SK-N-SH (cell line): ENCODE results near the gene HMX3.

Source experiments
- GABPA ChIP-seq: IDR thresholded peaks from 2 replicates; pipeline ENCODE4 v1.4.0; 2012; ENCODE audit warnings: low read depth, mild to moderate bottlenecking
- NFIC ChIP-seq: IDR thresholded peaks from 2 replicates; pipeline ENCODE4 v1.4.0; 2012; ENCODE audit warnings: borderline replicate concordance
- POLR2AphosphoS5 ChIP-seq: IDR thresholded peaks from 2 replicates; pipeline ENCODE4 v1.6.1; 2012; ENCODE audit warnings: low read depth, low read length
- TAF1 ChIP-seq: IDR thresholded peaks from 2 replicates; pipeline ENCODE4 v1.6.1; 2012; ENCODE audit warnings: low read depth, mild to moderate bottlenecking, low read length, moderate library complexity, borderline replicate concordance
- TF ChIP-seq, protein P1 (sequence below): fragments of 200-600 bp; sonication (generic); IDR thresholded peaks from 2 replicates; pipeline ENCODE4 v1.6.1; 2017; ENCODE audit warnings: antibody characterized with exemption, mild to moderate bottlenecking, moderate library complexity
- TF ChIP-seq, protein P2 (sequence below): fragments of 150-350 bp; IDR thresholded peaks from 2 replicates; pipeline ENCODE4 v1.6.1; 2017; ENCODE audit warnings: antibody characterized with exemption, low read length, low read depth, borderline replicate concordance
- TF ChIP-seq, protein P3 (sequence below): IDR thresholded peaks from 2 replicates; pipeline ENCODE4 v1.4.0; 2012; ENCODE audit warnings: low read depth, borderline replicate concordance

DNA sequence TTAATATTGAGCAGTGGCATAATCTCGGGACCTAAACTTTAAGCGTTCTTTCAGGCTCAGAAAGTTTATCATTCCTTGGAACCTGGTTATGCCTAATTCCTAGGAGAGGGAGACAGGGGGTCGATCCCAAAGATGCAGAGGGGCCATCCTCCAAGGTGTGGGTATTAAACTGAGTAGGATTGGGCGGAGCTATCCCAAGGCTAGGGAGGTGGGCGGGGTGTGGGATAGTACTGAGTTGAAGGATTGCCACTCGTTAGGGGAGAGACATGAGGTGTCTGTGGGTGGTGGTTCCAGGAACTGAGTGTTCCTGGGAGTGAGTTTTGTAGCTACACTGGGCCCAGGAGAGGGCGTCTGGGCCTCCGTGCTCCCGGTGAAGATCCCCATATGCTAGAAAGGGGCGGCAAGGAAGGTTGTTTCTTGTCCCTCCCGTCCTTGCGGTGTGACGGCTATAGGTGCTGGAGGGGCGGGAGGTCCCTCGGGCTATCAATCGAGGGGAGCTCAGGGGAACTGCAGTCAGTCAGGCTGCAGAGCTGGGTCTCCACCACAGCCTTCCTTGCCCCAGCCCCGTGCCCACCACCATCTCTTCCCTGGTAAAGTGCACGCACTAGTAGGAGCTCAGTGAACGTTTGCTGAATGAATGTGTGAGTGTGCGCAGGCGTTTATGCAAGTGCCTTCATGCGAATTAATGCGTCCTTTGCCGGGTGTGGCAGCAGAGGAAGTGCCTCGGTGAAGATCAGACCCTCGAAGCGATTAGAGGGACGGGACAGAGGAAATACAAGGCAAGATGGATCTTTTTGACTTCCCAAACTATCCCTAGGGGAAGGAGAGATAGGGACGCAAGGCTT is 9.1 kb downstream of the HMX3 start:
- TF ChIP-seq NFIC (no peak), POLR2AphosphoS5 (no peak), GABPA (no peak), TAF1 (no peak)
- TF ChIP-seq, protein P1, sequence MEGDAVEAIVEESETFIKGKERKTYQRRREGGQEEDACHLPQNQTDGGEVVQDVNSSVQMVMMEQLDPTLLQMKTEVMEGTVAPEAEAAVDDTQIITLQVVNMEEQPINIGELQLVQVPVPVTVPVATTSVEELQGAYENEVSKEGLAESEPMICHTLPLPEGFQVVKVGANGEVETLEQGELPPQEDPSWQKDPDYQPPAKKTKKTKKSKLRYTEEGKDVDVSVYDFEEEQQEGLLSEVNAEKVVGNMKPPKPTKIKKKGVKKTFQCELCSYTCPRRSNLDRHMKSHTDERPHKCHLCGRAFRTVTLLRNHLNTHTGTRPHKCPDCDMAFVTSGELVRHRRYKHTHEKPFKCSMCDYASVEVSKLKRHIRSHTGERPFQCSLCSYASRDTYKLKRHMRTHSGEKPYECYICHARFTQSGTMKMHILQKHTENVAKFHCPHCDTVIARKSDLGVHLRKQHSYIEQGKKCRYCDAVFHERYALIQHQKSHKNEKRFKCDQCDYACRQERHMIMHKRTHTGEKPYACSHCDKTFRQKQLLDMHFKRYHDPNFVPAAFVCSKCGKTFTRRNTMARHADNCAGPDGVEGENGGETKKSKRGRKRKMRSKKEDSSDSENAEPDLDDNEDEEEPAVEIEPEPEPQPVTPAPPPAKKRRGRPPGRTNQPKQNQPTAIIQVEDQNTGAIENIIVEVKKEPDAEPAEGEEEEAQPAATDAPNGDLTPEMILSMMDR = peak; percentile 23; the same call in 1 of the 2 replicates
- TF ChIP-seq, protein P2, sequence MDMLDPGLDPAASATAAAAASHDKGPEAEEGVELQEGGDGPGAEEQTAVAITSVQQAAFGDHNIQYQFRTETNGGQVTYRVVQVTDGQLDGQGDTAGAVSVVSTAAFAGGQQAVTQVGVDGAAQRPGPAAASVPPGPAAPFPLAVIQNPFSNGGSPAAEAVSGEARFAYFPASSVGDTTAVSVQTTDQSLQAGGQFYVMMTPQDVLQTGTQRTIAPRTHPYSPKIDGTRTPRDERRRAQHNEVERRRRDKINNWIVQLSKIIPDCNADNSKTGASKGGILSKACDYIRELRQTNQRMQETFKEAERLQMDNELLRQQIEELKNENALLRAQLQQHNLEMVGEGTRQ = no peak
- TF ChIP-seq, protein P3, sequence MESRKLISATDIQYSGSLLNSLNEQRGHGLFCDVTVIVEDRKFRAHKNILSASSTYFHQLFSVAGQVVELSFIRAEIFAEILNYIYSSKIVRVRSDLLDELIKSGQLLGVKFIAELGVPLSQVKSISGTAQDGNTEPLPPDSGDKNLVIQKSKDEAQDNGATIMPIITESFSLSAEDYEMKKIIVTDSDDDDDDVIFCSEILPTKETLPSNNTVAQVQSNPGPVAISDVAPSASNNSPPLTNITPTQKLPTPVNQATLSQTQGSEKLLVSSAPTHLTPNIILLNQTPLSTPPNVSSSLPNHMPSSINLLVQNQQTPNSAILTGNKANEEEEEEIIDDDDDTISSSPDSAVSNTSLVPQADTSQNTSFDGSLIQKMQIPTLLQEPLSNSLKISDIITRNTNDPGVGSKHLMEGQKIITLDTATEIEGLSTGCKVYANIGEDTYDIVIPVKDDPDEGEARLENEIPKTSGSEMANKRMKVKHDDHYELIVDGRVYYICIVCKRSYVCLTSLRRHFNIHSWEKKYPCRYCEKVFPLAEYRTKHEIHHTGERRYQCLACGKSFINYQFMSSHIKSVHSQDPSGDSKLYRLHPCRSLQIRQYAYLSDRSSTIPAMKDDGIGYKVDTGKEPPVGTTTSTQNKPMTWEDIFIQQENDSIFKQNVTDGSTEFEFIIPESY = no peak
